NB4 (cell line): ENCODE data around the gene STIM2.

Experiments used
- MYC ChIP-seq: IDR thresholded peaks from 2 replicates; pipeline ENCODE4 v1.6.1; 2011; ENCODE audit warnings: low read depth, low read length
- POLR2A ChIP-seq: IDR thresholded peaks from 2 replicates; pipeline ENCODE4 v1.6.1; 2011; ENCODE audit warnings: mild to moderate bottlenecking; ENCODE audit not compliant: insufficient read length; ENCODE audit errors: extremely low read depth
- TF ChIP-seq, protein P1 (sequence below): IDR thresholded peaks from 2 replicates; pipeline ENCODE4 v1.6.1; 2011; ENCODE audit warnings: low read depth, low read length

DNA sequence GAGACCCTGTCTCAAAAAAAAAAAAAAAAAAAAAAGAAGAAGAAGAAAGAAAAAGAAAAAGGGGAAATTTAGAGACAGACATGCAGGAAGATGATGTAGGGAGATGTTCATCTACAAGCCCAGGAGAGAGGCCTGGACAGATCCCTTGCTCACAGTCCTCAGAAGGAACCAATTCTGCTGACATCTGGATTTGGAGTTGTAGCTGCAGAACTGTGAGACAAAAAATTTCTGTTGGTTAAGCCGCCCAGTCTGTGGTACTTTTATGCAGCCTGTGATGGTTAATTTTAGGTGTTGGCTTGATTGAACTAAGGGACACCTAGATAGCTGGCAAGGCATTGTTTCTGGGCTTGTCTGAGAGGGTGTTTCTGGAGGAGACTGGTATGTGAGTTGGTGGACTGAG is 10.1 kb upstream of the STIM2 start:
- TF ChIP-seq, protein P1, sequence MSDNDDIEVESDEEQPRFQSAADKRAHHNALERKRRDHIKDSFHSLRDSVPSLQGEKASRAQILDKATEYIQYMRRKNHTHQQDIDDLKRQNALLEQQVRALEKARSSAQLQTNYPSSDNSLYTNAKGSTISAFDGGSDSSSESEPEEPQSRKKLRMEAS: no peak
- TF ChIP-seq MYC (no peak), POLR2A (no peak)
